Activated T-cell treated with anti-CD3 and anti-CD28 coated beads, Interleukin-2, amount 50 U/mL, for 1 hour (primary cell): ENCODE results near the gene PLCB2.

Experiments used
- DNase-seq: peaks from one replicate; pipeline ENCODE4 v3.0.0-alpha.2; 2020

PLCB2 gene

DNA sequence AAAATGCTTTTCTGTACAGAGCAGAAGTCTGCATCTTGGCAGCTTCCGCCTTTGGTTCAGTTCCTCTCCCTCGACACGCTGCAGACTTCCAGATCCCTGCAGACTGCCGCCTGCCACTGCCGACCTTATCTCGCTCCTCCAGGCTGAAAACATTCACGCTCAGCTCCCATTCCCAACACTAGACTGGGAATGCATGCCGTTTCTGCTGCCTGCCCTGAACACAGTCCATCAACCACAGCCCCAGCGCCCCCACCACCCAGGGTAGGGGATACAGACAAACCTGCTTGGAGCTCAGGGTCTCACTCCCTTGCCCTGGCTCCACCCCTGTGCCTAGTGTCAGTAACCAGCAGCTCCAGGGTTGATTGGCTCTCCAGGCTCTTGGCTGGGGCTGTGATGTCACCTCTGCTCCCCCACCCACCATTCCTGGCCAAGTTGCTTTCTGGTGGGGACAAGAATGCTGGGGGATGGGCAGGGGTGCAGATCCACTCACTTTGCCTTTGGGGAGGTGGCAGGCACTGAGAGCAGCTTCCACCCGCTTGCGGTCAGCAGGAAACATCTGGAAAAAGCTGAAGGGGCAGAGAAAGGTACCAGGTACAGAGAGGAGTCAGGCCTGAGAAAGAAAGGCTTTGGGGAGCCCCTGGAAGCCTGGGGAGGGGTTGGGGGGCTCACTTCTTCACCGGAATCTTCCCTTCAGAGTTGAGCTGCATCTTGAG is 6.1 kb downstream of the PLCB2 start:
- no peak for DNase-seq

DNA sequence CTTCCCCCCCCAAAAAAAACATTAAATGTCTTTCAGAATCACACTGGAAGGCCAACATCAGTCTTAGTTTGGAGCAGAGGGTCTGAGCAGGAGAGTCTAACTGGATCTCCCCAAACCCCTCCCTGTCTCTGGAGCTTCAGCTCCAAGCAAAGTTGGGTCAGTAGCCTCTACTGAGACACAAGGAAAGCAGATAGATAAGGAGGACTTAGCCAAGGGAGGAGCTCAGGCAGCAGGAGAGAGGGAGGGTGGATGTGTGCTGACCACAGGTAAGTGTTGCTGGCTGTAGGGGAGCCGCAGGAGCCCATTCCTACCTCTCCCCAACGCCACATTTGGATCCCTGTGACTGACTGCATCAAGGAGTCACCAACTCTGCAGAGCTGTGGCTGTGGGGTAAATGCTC is 7.0 kb downstream of the PLCB2 start:
- no peak for DNase-seq

DNA sequence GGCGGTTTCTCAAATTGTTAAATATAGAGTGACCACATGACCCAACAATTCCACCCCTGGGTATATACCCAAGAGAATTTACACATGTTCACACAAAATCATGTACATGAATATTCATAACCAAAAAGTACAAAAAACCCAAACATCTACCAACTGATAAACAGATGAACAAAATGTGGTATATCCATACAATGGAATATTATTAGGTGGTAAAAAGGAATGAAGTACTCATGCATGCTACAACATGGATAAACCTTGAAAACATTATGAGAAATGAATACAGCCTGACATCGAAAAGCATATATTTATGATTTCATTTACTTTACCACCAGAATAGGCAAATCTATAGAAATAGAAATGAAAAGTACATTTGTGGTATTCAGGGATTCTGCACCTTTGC is 7.4 kb downstream of the PLCB2 start:
- no peak for DNase-seq

DNA sequence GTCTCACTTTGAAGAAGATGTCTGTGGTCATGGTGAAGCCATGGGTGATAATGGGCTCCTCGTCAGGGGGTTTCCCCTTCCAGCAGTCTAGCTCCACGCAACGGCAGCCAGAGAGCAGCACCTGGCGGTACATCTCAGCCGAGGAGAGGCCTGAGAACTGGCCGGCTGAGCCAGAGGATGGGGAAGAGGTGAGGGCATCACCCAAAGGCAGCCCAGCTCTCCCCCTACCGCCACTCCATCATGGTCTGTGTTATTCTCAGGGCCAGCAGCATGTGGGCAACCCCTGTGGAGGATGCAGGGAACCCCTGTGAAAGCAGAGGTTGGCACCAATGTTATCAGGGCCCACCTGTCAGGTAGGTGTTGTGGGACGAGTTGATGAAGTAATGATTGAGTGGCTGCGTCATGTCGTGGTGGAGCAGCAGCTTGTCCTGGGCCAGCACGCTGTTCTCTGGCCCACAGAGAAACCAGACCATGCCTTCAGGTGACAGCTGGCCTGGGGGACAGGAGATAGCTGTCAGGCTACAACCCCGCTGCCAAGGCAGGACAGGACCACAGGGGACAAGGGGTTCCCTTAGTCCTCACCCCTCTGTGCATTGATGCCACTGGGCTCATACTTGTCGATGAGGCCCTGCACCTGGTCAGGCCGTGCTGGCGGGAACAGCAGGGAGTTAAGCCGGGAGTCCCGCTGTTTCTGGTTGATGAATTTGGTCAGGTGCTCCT is 9.4 kb downstream of the PLCB2 start:
- no peak for DNase-seq

DNA sequence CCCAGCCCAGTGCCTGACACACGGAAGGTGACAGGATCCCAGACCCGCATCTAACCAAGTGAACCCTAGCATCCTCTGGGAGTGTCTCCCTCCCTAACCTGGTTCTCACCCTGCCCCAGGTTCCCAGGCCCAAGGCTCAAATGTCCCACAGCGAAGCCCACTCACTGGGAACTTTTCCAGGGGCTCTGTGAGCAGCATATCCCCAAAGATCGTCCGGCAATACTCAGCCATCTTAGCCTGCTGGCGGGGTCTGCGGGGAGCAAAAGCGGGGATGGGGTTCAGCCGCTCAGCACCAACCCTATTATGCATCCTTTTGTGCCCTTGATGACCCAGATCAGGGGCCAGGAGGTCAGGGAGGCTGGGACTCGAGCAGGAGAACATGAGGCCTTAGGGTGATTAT is 10.4 kb downstream of the PLCB2 start:
- no peak for DNase-seq

DNA sequence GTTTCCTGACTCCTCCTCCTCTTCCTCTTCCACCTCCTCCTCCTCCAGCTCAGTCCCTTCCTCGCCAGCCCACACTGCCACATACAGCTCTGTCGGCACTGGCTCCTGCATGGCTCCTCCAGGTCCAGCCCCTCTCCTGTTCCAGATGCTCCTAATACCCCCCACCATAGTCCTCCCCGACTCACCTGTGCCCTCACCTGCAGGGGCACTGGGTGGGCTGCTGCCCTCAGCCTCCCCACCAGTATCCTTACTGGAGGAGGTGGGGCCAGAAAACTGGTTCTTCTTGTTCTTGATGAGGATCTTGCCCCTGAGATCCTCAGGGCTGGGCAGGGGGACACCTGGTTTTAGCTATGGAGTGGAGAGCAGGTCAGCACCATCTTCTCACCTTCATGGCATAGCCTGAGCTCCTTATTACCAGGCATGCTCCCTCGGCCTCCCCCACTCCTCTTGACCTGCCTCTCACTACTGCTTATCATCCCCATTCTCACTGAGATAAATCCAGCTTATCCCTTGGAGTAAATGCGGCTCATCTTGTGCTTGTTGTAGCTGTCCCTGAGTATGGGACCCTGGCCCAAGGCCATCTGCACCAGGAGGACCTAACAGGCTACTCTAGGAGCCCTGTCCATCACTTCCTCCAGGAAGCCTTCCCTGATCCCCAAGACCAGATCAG is 11.0 kb downstream of the PLCB2 start:
- no peak for DNase-seq

DNA sequence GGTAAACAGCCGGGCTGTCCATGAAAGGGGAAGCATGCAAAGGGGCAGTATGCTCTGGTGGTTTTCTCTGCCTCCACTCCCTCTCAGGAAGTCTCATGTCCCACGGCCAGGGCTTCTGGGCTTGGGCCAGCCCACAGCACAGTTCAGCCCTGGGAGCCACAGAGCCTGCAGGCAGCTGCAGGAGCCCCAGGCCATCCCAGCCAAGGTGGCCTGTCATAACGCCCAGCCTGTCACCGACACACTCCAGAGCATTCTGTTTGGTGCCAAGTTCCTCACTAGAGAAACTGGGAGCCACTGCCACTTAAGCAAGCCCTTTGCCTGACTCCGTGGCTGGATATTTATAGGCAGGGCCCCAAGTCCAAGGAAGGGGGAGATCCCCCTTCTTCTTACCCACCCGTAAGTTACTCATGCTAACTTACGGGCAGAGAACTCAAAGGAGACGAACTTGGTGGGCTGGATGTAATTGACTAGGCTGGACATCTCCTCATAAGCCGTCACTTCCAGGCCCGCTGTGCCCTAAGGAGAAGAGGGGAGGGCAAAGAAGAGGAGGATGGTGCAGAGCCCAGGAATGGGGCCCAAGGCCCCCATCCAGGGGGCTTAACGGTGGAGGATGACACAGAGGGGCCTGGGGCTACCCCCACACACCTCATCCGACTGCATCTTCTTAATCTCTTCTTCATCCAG is 11.7 kb downstream of the PLCB2 start:
- DNase-seq, result no peak

DNA sequence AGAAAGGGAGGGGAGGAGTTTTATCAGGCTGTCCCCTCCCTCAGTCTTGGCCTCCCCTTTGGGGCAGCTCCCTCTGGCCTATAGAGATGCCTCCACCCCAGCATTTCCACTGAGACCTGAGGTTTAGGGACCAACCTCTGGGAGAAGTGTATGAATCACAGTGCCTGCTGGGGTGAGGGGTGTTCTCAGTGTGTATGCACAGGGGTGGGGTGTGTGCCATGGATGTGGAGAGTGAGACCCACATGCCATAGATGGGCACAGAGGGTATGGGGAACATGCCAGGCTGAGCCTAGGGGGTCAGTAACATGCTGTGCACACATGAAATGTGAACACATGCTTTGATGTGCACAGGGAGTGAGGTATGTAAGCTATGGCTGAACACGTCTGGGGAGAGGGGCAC is 12.4 kb downstream of the PLCB2 start:
- no peak for DNase-seq

DNA sequence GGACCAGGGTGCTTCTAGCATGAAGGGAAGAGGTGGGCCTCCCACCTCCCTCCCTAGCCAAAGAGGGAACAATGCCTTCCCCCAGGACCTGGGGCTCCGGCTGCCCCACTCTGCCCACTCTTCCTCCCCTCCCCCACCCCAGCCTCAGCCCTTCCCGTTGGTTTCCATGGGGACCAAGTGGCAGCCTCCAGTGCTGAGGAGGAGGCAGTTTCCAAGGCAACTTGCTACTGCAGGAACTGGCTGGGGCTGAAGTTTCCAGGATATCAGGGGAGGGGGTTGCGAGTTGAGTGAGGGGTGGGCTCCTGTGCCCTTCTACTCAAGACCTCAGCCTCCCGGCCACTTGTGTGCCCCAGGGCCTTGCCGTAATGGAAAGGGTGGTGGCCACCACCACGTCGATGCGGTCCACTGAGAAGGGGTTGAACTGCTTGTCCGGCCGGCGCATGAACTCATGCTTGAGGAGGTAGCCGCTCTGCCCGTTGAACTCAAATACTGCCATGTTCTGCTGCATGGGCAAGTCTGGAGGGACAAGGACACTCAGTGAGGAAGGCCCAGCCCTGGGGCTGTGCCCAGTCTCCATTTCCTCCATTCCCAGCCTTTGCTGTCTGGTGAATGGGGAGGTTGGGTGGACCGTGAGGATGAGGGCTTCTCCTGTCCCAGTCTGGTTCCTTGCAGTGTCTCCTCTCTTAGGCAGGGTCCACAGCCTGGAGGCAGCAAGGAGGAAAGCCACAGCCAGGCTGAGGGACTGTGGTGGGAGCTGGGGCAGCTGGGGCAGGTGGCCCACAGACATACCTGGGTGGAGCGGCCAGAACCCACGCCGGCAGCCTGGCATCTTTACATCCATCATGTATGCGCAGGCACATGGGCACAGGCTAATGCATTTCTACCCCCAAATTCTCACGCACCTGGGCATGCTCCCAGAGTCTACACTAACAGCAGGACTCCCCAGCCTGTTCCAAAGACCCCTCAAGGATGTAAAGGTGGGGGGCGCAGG is 13.5 kb downstream of the PLCB2 start:
- no peak for DNase-seq

DNA sequence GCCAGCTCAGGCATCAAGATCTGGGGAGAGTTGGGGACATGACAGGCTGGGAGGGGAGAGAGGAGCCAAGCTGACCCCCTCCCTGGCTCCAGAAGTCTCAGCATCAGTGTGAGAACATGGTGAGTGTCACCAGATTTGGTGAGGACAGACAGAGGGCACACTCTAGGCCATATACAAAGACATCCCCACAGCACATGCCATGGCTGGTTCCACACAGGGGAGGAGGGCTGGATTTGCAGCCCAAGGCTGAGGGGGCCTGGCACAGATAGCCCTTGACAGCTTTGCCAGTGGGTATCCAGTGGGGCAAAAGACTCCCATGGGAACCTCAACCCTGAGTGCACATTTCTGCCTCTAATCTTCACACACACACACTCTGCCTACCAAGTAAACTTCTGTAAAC is 14.7 kb downstream of the PLCB2 start:
- no peak for DNase-seq

DNA sequence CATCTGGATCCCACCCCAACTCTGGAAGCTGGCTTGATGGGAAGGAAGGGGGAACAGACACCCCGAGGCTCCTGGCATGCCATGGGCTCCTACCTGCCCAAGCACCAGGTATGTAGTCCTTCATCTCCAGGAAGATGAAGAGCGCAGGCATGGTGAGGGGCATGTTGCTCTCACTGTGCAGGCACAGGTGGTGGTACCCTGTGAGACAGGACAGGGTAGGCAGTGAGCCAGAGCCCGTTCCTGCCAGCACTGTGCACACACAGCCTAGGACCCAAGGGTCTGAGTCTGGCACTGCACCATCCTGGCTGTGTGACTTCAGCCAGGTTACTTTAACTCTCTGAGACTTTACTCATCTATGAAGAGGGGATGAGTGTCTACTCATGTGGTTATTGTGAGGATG is 15.5 kb downstream of the PLCB2 start:
- no peak for DNase-seq

DNA sequence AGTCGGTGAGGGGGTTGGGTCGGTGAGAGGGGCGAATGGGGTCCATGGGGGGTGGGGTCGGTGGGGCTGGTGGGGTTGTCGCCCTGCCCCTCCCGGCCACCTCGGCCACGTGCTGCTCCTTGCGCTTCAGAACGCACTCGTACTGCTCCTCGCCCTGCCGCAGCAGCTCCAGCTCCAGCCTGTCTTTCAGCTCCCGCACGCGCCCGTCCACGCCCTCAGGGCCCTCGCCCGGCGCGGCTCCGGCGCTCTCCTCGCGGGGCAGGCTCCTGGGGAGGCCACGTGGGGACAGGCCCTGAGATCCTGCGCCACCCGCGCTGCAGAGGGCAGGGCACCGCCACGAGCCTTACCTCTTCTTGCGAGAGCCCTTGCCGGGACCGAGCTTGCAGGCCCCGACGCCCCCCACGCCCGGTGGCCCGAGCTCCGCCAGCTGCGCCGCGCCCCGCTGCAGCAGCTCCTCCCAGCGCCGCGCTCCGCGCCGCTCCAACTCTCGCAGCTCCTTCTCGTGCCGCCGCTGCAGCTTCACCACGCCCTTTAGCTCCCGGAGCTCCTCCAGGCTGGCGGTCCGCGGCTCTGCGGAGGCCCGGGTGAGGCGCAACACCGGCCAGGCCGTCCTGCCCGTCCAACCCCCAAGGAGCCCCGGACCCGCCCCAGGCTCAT is 16.7 kb downstream of the PLCB2 start:
- DNase-seq, result no peak

DNA sequence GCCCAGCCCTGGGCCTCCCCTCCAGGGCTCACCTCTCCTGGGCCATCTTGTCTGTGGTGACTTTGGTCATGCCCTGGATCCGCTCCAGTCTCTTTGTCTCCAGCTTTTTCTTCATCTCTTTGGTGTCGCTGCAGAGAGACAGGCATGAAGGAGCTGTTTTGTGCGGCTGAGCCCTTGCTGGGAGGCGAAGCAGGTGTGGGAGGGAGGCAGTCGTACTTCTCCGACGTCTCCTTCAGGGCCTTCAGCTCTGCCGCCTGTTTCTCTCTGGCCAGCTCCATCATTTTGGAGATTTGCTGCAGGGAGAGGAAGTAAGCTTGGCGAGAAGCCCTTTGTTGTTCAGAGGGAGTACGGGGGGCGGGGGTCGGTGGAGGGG is 17.2 kb downstream of the PLCB2 start:
- DNase-seq, result no peak

DNA sequence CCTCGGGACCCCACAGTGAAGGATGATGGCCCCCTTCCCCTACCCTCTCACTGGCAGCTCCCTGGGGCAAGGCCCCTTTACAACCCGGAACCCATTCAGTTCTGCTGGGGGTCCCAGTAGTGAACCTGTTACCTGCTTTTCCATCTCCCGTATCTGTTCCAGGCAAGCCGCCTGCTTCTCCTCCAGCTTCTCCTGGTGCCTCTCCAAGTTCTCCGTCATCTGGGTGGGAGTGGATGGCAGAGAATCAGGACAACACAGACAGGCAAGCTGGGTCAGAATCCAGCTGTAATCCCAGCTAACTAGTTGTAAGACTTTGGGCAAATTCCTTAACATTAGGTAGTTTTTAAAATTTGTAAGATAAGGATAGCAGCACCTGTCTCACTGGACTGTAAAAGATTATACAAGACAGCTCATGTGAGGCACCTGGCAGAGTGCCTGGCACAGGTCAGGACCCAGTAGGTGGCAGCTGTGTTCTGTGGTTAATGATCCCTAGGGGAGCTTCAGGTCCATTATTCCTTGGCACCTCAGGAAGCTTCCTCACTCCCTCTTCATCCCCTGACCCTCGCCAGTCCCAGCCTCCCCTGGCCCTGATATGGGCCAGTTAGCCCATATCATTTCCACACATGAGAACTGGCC is 18.5 kb downstream of the PLCB2 start:
- DNase-seq, result no peak

DNA sequence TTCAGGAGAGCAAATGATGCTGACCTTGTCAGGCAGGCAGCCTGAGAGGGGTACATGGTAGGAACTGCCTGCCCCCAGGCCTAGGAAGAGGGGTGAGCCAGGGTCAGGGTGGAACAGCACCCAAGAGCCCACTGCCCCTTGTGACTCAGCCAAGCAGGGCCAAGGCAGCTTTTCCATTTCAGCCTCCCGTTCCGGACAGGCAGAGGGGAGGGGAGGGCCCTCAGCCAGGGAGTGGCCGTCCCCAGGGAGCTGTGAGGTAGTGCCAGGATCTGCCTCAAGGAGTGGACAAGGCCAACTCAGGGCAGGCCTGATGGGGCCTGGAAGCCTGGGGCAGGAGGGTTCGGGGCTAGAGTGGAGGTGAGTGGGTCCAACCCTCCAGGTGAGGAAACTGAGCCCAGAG is 19.8 kb downstream of the PLCB2 start:
- DNase-seq, result no peak

DNA sequence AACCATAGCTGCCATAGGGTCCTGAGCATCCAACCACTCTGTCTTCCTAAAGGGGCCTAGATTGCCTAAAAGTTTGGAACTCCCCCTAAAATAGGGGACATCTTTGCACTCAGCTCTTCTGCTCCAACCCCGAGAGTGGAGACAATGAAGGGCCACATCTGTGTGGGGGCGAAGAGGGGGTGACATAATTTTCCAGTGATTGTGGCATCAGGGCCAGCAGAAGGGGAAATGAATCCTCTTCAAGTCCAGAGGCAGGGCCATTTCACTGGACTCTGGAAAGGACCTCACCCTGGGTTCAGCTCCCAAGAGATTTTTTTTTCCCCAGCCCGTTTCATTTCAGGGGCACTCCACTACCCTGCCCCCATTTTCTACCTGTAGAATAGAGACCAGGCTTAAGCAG is 20.2 kb downstream of the PLCB2 start:
- no peak for DNase-seq

DNA sequence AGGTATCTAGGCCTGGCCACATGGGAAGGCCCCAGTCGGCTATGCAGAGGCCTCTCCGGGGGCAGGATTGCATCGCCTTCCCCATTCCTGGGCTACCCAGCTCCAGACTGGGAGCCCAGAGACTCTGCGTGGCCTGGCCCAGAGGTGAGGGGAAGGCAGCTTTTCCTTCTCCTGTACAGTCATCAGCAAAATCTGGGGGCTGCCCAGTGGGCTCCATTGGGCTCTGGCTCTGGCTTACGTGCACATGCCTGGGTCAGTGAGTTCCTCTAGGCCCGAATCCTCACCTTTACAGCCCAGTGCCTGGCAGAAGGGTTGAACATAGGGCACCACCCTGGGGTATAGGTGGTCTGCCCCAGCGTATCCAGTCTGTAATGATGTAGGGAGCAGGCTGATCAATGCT is 20.9 kb downstream of the PLCB2 start:
- no peak for DNase-seq

DNA sequence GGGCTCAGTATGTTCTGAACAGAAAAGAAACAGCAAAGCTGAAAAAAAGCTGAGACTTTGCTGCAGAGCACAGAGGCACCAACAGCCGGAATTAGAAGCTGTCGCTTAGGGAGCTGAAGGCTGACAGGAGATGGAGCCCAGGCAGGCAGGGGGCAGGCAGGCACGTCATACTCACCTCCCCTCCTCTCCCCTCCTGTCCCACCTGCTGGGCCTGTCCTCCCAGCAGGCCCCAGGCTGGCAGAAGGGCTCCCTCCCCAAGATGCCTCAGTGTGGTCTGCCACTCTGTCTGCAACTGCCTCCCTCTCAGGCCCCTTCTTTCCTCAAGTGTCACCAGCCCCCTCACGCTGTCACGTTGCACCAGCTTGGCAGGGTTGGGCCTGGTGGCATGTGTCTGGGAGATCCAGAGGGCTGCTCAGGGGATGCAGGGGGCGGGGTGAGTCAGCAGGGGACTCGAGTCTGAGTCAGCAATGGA is 21.6 kb downstream of the PLCB2 start:
- DNase-seq, result no peak

DNA sequence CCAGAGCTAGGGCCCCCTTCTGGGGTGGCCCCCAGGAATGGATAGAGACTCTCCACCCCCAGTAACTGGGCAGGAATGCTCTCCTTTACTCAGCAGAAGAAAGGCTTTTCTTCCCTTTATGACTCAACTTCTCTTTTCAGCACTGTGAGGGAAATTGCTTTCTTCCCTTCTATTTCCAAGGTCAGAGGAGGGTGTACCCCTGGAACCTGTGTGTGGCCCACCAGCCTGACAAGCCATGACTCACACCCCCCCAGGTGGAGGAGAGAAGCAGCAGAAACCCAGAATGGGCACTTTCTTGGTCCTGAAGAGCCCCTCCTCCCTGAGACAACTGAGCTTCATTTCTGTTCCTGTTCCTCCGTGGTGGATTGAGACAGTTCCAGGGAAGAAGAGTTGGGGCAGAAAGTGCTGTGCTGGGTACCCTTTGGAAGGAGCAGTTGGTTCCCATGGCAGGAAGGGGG is 22.2 kb downstream of the PLCB2 start:
- DNase-seq, result no peak

DNA sequence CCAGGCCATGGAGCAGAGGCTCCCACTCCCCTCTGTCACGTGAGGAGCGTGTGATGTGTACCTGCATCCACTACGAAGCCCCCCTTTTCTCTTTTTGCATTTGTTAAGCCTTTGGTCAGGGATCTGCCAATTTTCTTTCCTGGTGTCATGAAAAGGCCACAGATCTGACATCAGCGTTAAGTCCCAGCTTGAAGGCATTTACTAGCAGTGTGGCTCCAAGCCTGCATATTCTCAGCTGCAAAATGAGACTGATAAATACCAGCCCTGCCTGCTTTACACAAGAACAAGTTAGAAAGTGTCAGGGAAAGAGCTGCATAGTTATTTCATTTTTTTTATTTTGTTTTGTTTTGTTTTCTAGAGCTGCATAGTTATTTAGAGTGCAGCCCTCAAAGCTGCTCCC is 22.6 kb downstream of the PLCB2 start:
- DNase-seq, result no peak

DNA sequence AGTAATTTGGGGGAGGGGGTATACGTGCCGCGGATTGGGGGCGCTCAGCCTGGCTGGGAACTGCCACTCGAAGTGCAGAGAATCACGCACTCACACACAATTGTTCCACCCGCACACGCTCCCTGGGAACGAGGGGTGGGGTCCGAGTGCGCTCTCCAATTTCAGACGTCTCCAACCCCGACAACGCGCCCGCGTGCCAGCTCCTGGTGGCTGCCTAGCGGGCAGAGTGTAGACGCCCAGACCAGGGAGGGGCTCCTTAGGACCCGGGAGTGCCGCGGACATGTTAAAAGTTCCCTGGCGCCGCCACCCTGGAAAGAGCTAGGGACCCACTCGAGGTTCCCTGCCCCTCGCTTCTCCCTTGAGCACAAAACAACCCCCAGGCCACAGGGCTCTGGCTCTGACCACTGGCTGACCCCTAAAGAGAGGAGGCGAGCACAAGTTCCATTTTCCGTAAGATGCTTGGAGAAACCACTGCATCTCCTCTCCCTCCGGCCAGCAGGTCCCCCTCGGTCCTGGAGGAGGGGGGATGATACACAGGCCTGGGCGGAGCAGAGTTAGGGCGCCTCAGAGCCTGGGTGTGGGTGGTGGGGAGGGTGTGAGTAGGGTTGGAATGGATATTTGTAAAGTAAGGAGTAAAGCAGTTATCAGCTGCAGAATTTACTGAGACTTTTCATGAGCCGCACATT is 24.0 kb downstream of the PLCB2 start:
- no peak for DNase-seq
